ENCODE results near the gene ZNF474. TPM values are rescaled to one million over a fixed set of nuclear protein-coding genes. Genes with fewer than 3 reads are reported as not detected.

Gene ZNF474
- total RNA-seq, 2 donors from 2014 or later = not detected

- H3K27ac ChIP-seq = no peak overlapping the region
- DNase-seq (ENCODE audit: low spot score) = no peak
- H3K9me3 ChIP-seq = no peaks in the 10 kb centered on the region
- H3K4me1 ChIP-seq = no peaks in the 10 kb centered on the region
- H3K27me3 ChIP-seq = no peaks in the 10 kb centered on the region
- H3K4me3 ChIP-seq = no peak overlapping the region
- no peaks in the 10 kb centered on the region for H3K36me3 ChIP-seq
- TF ChIP-seq, protein P1, sequence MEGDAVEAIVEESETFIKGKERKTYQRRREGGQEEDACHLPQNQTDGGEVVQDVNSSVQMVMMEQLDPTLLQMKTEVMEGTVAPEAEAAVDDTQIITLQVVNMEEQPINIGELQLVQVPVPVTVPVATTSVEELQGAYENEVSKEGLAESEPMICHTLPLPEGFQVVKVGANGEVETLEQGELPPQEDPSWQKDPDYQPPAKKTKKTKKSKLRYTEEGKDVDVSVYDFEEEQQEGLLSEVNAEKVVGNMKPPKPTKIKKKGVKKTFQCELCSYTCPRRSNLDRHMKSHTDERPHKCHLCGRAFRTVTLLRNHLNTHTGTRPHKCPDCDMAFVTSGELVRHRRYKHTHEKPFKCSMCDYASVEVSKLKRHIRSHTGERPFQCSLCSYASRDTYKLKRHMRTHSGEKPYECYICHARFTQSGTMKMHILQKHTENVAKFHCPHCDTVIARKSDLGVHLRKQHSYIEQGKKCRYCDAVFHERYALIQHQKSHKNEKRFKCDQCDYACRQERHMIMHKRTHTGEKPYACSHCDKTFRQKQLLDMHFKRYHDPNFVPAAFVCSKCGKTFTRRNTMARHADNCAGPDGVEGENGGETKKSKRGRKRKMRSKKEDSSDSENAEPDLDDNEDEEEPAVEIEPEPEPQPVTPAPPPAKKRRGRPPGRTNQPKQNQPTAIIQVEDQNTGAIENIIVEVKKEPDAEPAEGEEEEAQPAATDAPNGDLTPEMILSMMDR (IDR thresholded peaks at IDR 0.05) = no peak
Measured at GRCh38 chr5:122112063-122112462, 17.3 kb upstream of the ZNF474 start.

GRCh38 chr5:122112733-122113558 lies 16.4 kb upstream of the ZNF474 start:
- Histone ChIP-seq H3K27ac (no peak overlapping the region), H3K9me3 (no peaks in the 10 kb centered on the region), H3K4me1 (no peaks in the 10 kb centered on the region), H3K36me3 (no peaks in the 10 kb centered on the region), H3K4me3 (no peak overlapping the region), H3K27me3 (no peaks in the 10 kb centered on the region)
- TF ChIP-seq, protein P1 (IDR thresholded peaks at IDR 0.05) = no peak
- no peak for DNase-seq (ENCODE audit: low spot score)

- TF ChIP-seq, protein P1 (IDR thresholded peaks at IDR 0.05) = no peak
- Histone ChIP-seq H3K27me3 (no peaks in the 10 kb centered on the region), H3K9me3 (no peaks in the 10 kb centered on the region), H3K27ac (no peak overlapping the region), H3K4me3 (no peak overlapping the region), H3K36me3 (no peaks in the 10 kb centered on the region), H3K4me1 (no peaks in the 10 kb centered on the region)
- no peak for DNase-seq (ENCODE audit: low spot score)
Measured at GRCh38 chr5:122114501-122114900, 14.8 kb upstream of the ZNF474 start.

DNA sequence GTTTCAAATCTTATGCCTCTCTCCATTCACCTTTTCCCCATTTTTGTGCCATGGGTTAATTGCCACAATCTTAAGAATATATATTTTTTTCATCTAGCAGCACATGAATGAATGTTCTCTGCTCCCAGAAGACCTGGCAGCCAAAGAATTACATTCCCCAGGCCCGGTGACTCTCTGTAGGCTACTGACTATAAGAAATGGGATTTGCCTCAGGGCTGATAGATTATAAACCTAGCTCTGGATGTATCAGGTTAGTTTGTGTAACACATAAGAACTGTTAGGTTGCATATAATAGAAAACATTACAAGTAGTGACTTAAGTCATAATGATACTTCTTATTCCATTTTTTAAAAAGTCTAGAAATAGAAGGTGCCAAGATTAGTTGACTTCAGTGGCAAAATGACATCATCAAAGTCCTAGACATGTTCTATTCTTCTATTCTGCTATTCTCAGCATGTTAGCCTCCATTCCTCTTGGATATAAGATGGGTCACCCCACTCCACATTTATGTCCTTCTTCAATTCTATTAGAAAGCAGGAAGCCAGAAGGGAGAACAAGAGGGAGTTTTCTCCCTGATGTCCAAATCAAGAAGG lies 10.9 kb upstream of the ZNF474 start:
- no peak overlapping the region for H3K4me3 ChIP-seq
- no peaks in the 10 kb centered on the region for H3K36me3 ChIP-seq
- H3K27me3 ChIP-seq = no peaks in the 10 kb centered on the region
- no peak overlapping the region for H3K27ac ChIP-seq
- no peak for DNase-seq (ENCODE audit: low spot score)
- no peaks in the 10 kb centered on the region for H3K4me1 ChIP-seq
- H3K9me3 ChIP-seq = no peaks in the 10 kb centered on the region
- TF ChIP-seq, protein P1 (IDR thresholded peaks at IDR 0.05) = no peak

GRCh38 chr5:122119205-122119604 lies 10.1 kb upstream of the ZNF474 start:
- no peaks in the 10 kb centered on the region for H3K4me1 ChIP-seq
- H3K9me3 ChIP-seq = no peaks in the 10 kb centered on the region
- no peak overlapping the region for H3K27ac ChIP-seq
- no peaks in the 10 kb centered on the region for H3K36me3 ChIP-seq
- TF ChIP-seq, protein P1 (IDR thresholded peaks at IDR 0.05) = no peak
- no peak for DNase-seq (ENCODE audit: low spot score)
- no peaks in the 10 kb centered on the region for H3K27me3 ChIP-seq
- no peak overlapping the region for H3K4me3 ChIP-seq

Data from right atrium auricular region (tissue), 2 donors.